GM21447 (cell line): ENCODE measurements around the gene IL7R.
A peak's percentile ranks its signal among the peaks of the same experiment; 100 is the strongest.

Source experiments
- ATAC-seq: cut with Tn5 transposase; IDR thresholded peaks from one replicate; pipeline ENCODE4 v1.9.1; 2021; ENCODE audit not compliant: unreplicated experiment

The IL7R gene

DNA sequence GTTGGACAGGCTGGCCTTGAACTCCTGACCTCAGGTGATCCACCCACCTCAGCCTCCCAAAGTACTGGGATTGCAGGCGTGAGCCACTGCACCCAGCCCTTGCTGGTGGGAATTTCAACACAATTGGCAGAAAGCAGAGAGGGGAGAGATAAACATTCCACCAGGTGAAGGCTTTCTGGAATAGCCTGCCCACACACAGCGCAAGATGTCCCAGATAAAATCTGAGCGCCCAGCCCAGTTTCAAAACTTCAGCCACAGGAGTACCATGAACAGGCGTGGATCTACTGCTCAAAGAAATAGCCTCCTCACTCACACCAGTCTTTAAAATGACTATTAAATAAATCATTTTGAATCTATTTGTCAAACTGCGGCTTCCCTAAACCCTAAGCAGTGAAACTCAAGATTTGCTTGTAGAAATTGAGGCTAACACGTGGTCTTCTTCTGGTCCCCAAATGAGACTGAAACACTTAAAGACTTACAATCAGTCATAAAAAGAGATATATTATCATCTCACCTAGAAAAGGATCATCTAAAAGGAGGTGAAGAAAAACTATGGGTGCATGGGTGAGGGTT is 47.0 kb downstream of the IL7R start:
- no peak for ATAC-seq

DNA sequence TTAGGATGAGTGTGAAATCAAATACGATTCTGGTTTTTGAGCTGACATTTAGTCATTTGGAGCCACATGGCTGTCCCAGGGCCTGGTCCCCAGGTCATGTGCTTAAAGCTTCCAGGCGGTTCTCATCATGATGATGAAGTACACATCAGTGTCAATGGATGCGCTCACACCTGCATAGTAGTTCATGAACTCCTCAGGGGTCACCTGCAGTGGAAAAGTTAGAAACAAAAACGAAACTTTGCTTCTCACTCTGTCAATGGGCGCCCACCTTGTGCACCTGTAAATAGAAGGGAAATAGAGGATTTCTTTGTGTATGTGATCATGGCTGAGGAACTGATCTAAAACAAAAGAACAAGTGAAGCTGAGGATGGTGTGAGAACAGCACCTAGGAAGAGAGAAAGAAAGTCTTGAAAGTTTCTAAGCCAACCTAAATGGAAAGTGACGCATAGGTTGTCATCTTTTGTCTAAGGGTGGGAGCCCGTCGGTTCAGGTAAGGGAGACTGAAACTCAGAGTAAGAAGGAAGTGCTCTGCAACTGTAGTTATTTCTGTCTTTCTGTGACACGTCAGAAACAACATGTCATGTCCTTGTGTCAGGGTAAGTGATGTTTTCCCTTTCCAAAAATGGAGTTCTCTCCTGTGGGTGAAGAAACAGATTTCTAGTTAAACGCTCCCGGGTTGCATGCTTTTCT is 47.9 kb downstream of the IL7R start:
- ATAC-seq: peak; percentile 55

DNA sequence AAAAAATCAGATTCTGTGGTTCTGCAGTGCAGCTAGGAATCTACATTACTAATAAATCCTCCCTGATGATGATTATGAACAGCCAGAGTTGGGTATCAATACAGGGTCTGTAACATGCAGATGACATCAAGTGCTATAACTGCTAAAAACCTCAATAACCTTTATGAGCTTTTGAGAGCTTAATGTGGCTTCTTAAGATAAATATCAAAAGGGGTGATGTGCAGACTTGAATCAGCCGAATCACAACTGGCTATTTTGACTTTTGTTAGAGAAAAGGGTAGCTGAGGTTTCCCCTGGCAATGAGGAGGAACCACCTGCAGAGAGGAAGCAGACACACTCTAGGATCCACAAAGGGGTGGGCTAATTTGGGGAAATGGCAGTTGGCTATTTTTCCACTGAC is 51.5 kb downstream of the IL7R start:
- ATAC-seq: no peak

DNA sequence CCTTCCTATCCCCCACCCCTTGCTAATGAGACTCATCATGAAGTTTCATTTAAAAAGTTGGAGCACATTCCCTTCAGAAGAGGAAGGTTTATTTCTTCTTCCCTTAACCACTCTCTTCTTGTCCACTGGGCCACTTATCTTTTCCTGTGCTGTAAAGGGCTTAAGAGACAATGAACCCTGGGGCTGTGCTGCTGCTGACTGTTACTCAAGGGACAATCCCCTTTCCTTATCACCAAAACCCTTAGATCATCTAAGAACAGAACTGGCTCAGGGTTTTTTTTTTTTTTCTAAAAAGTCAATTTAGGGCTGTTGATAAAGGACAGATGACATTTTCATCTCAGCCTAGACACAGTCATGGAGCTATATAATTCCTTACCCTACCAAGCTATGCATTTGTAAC is 52.1 kb downstream of the IL7R start:
- ATAC-seq: no peak

DNA sequence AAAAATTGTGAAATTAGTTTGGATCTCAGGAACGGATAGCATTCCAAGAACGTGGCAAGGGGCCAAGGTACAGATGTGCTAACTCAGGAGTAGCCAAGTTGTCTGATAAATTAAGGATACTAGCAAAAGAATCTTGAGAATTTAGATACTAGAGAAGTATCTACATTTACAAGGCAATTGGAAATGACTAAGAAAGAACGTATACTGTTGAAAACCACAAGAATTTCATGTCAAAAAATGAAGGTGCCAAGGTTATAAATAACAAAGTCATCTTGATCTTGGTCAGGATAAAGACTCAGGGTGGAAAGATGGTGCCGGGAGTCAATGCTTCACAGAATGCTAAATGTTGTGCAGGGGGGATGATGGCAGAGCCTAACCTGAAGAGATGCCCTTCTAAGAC is 62.5 kb downstream of the IL7R start:
- no peak for ATAC-seq

DNA sequence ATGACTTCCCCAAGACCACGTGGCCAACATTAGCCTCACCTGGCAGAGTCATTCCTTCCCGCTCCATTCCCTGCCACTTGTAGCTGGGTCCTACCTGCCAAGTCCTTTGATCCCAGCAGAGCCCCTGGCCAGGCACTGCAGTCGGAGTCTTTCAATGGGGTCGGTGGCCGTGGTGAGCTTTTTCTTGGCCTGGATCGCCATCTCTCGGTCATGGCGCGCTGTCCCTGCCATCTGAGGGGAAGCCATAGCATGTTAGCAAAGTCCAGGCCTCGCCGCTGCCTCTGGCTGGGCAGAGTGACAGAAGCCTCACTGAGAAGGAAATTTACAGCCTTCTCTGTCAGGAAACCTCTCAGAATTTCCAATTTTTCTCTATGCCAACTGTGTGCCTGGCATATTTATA is 64.2 kb downstream of the IL7R start:
- no peak for ATAC-seq

DNA sequence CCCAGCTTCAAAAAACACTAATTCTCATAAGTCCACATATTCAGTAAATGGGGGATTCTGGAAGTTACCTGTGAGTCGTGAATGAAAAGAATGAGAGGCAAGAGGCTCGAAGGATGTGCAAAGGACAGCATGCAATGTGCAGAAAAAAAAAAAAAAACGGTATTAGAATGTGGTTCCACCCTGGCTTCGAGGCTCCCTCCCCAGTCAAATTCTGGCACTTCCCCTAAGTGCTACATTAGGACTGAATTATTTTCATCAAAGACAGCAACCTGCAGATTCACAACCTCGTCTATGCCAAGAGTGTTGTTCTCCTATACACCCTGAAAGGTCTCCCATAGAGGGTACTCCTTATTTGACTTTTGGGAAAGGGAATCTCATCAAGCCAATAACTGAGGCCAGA is 65.2 kb downstream of the IL7R start:
- no peak for ATAC-seq

DNA sequence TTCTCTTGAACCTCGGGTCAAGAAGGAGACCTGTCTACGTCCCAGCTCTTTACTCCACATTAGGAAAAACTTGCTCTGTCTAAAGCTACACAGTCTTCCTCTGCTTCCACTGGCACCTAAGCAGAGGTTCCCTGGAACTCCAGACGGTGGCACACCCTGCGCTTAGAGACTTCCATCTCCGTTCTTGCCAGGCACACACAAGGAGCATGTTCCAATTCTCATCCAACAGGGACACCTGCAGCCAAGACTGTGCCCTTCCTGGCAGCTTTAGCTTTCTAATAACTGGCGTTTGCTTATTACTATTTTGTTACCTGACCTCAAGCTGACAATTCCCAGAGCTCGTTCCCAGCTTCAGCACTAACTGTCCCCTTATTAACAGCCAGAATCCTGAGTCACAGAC is 65.8 kb downstream of the IL7R start:
- ATAC-seq: no peak

DNA sequence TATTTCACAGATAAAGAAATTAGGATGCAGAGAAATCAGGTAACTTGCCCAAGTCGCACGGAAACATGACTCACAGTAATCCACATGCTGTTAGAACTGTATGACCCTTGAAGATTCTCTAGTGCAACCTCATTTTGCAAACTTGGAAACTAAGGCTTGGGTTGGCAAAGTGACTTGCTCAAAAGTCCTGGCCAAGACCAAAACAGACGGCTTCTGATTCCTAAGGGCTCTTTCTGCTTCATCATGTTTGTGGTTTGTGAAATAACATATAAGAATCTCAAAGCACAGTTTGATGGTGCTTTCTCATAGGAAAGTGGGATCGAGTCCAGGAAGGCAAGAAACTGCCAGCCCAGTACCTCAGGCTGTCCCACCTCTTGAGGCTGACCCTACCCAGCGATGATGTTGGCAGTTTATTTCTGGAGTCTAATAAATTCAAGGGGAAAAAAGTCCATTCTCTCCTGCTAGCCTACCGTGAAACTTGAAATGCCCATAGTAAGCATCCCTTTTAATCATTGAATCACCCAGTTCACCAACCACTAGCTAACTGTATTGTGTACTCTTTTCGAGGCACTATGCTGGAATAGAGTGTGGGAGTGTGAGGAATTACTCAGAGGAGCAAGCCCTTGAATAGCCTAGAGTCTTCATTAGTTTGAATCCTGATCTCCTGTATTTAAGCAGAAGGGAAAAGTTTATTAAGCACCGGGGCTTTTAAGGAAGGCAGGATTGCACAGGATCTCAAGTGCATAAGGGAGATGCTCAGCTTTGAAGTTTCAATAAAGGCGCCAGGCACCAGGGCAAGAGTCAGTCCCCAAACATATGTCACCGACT is 67.6 kb downstream of the IL7R start:
- ATAC-seq: no peak

DNA sequence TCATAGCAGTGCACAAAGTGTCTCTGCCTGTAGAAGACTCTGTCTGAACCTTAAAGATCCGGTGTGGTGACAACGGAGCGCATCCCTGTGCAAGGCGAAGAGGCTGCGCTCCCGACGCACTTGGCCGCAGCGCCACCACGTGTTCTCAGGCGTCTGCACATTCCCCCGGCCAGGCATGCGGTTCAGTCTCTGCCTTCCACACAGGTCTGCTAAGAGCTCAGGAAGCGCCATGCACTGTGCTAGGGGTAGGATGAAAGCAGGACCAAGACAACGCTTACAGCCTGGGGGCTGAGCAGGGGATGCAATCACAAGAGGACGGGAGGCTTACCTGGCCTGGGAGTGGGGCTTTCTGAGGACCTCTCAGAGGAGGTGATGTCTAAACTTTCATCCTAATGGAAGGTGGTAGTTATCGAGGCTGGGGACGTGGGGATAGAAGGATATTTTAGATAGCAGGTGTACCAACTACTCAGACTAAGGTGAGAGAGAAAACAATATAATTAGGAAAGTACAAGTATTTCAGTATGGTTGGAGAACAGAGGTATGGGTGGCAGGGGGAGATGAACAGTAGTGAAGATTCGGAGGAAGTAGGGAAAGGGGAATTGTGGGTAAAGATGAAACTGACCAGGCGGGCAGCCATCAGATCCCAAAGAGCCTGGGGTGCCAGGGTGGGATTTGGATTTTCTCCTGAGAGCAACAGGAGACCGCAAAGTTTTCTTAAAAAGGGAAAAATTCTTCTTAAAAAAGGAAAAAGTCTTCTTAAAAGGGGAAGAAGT is 68.4 kb downstream of the IL7R start:
- peak; percentile 64 for ATAC-seq

DNA sequence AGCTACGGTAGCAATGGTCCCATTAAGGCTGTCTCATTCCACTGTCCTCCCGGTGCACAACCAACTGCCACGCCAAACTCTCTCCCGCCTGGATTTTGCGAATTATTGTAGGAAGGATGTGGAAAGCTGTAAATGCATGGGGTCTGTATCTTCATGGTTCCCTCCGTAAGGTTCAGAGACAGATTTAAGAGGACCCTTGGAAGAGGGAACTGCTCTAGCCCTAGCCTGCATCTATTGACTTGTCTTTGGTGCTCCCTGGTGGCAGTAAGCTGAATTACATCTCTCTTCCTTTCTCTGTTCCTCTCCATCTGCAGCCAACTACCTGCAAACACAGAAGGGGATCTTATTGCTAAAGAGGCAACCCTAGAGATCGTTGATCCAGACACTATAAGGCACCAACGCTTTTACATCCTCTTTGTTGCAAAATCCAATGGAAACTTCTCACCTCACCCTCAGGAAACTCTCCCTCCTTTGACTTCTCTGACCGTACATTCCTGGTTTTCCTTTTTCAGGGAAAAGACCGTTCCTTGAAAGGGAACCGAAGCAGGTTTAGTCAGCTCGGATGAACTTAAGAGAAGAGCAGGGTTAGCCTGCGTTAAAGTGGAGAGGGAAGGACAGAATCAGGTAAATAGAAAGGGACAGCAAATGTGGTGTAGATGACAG is 69.8 kb downstream of the IL7R start:
- peak; percentile 62 for ATAC-seq
